Left ventricle myocardium inferior (tissue), 1 donor: ENCODE data around the gene CNIH2. TPM values are rescaled to one million over a fixed set of nuclear protein-coding genes. Genes with fewer than 3 reads are reported as not detected.

Experiments
- DNase-seq: peaks from one replicate; pipeline ENCODE4 v3.0.0-alpha.2; 2020
- H3K27ac ChIP-seq: fragments of 200-600 bp; replicated peaks from 2 replicates; pipeline ENCODE4 v1.8.0; 2021
- H3K27me3 ChIP-seq: fragments of 200-600 bp; 2 replicates; pipeline ENCODE4 v1.8.0; 2021; ENCODE audit warnings: low read depth
- H3K36me3 ChIP-seq: fragments of 200-600 bp; 2 replicates; pipeline ENCODE4 v1.8.0; 2021
- H3K4me1 ChIP-seq: fragments of 200-600 bp; 2 replicates; pipeline ENCODE4 v1.8.0; 2021
- H3K4me3 ChIP-seq: fragments of 200-600 bp; 2 replicates; pipeline ENCODE4 v1.8.0; 2021; ENCODE audit warnings: mild to moderate bottlenecking, moderate library complexity
- H3K9me3 ChIP-seq: fragments of 200-600 bp; replicated peaks from 2 replicates; pipeline ENCODE4 v1.8.0; 2021
- intact Hi-C: fragments of 100-400 bp; cut with micrococcal nuclease; formaldehyde crosslinking; loops from one replicate; pipeline ENCODE4 v1.11.0; 2022
- long read RNA-seq: library from polyadenylated mRNA; unstranded; transcript quantifications from one replicate; pipeline ENCODE4 v2.0.0, GENCODE V29; 2021
- total RNA-seq: library from RNA; stranded (reverse); fragmentation: NEBNext Ultra II Directional; extraction: Animal tissue kit (Norgen Biotek cat#: 25700); gene quantifications from one replicate; pipeline ENCODE4 v1.2.1, GENCODE V29; 2021
- TF ChIP-seq, protein P1 (sequence below): fragments of 200-600 bp; IDR thresholded peaks from 2 replicates; pipeline ENCODE4 v1.8.0; 2021; ENCODE audit warnings: antibody characterized with exemption, mild to moderate bottlenecking, borderline replicate concordance
- donor health status: DM: no; HTN: yes; CAD: no; lungs with severe emphysema.

The CNIH2 gene
- total RNA-seq, result not detected
- long read RNA-seq, result 0 reads

DNA sequence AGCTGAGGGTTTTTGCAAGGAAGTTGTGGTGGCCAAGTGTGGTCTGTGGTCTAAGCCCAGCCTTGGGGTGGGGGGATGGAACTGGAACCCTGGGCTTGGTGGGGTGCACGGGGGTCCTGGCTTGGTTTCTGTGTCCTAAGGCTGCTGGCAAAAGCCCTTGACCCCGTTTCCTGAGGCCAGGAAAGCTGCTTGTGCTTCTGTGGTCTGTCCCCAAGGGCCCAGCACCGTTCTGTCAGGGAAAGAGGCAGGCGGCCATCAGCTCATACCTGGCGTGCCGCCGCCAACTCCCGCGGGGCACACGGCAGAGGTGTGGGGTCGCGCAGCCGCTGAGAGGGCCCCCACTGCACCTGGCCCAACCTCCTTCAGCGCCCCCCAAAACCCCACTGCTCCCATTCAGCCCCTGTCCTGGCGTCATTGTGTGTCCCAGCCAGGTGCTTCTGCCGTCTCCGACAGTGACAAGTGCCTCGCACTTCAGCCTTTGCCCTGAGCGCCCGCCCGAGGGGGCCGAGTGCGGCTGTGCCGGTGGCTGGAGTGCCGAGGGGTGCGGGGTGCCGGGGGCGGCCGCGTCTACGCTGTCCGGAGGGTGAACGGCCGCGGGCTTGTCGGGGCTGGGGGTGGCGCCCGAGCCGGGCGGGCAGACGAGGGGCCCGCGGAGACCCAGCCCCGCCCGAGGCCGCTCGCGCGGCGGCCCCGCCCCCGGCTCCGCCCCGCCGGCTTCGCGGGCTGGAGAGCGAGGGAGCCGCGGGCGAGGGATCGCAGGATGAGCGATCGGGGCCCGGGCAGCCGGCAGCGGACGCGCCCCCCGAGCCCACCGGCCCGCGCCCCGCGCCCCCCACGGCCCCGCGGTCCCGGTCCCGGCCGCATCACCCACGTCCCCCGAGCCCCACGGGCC lies at the start of gene CNIH2:
Gene CNIH2 (plus strand): TSS at position 705 of the 892 bp plus-strand sequence. CDS start 282 bp downstream, outside the sequence.
- Histone ChIP-seq H3K36me3 (peaks cover 37% of the 10 kb centered on the region), H3K9me3 (no peaks in the 10 kb centered on the region), H3K4me3 (peak within 1 kb of the TSS; percentile 58), H3K4me1 (peaks cover 25% of the 10 kb centered on the region), H3K27ac (peak within 1 kb of the TSS; percentile 45), H3K27me3 (peaks cover 11% of the 10 kb centered on the region)
- TF ChIP-seq, protein P1, sequence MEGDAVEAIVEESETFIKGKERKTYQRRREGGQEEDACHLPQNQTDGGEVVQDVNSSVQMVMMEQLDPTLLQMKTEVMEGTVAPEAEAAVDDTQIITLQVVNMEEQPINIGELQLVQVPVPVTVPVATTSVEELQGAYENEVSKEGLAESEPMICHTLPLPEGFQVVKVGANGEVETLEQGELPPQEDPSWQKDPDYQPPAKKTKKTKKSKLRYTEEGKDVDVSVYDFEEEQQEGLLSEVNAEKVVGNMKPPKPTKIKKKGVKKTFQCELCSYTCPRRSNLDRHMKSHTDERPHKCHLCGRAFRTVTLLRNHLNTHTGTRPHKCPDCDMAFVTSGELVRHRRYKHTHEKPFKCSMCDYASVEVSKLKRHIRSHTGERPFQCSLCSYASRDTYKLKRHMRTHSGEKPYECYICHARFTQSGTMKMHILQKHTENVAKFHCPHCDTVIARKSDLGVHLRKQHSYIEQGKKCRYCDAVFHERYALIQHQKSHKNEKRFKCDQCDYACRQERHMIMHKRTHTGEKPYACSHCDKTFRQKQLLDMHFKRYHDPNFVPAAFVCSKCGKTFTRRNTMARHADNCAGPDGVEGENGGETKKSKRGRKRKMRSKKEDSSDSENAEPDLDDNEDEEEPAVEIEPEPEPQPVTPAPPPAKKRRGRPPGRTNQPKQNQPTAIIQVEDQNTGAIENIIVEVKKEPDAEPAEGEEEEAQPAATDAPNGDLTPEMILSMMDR, result no peak
- DNase-seq, result no peak
- intact Hi-C loops, result no loop called here

DNA sequence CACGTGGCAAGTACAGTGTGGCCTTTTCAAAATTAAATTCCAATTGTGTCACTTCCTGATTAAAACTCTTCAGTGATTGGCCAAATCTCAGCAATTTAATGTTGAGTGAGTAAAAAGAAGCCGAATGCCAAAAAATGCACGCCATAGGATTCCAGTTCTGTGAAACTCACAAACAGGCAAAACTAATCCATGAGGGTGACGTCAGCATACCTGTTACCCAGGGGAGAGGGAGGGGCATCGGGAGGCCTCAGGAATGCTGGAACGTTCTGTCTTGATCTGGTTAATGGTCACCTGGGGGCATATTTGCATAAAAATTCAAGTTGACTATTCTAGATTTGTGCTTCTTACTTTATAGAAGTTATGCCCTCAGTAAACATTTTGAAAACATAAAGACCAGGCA lies 49.5 kb upstream of the CNIH2 start:
- Histone ChIP-seq H3K27ac (no peak overlapping the region), H3K27me3 (no peaks in the 10 kb centered on the region), H3K4me1 (no peaks in the 10 kb centered on the region), H3K4me3 (no peak overlapping the region), H3K9me3 (no peaks in the 10 kb centered on the region), H3K36me3 (peaks cover 53% of the 10 kb centered on the region)
- TF ChIP-seq, protein P1, result no peak
- DNase-seq, result no peak
- intact Hi-C loops, result no loop called here

DNA sequence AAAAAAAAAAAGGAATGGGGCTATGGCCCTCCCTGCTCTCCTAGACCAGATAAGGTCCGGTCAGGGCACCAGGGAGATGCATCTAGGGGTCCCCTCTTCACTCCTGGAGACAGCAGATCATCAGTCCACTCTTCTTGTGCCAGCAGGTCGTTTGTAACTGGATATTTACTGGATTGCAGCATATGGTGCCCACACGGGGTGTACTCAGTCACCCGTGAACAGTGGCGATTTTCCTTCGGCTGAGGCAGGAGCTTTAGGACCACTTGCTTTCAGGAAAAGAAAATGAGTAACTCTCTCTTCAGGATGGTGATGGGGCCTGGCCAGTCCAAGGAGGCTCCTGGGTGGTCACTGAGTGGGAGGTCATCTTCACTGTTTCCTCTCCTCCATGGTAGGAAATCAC lies 47.8 kb upstream of the CNIH2 start:
- Histone ChIP-seq H3K9me3 (no peaks in the 10 kb centered on the region), H3K4me3 (no peak overlapping the region), H3K4me1 (no peaks in the 10 kb centered on the region), H3K27me3 (no peaks in the 10 kb centered on the region), H3K36me3 (peaks cover 58% of the 10 kb centered on the region), H3K27ac (no peak overlapping the region)
- DNase-seq, result no peak
- TF ChIP-seq, protein P1, result no peak
- intact Hi-C loops, result no loop called here

DNA sequence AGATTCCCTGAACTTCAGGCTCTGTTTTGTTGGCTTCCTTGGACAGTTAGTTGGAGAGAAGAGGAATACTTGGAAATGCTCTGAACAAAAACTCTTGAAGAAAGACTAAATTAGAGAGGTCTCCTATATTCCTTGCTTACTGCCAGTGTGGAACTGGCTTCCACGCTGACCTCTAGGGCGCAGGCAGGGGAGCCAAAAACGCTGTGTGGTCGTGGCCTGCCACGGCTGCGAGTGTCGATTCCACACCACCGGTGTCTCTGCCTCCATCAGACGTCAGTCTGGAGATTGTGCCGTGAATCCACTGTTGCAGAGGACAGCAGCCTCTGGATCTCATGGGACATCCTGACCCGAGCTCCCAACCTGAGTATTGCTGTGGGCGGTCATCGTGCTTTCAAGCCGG lies 47.0 kb upstream of the CNIH2 start:
- no peaks in the 10 kb centered on the region for H3K9me3 ChIP-seq
- TF ChIP-seq, protein P1, result no peak
- no peak overlapping the region for H3K27ac ChIP-seq
- no peaks in the 10 kb centered on the region for H3K4me1 ChIP-seq
- no peak for DNase-seq
- peaks cover 66% of the 10 kb centered on the region for H3K36me3 ChIP-seq
- intact Hi-C loops, result no loop called here
- no peaks in the 10 kb centered on the region for H3K27me3 ChIP-seq
- H3K4me3 ChIP-seq, result no peak overlapping the region

DNA sequence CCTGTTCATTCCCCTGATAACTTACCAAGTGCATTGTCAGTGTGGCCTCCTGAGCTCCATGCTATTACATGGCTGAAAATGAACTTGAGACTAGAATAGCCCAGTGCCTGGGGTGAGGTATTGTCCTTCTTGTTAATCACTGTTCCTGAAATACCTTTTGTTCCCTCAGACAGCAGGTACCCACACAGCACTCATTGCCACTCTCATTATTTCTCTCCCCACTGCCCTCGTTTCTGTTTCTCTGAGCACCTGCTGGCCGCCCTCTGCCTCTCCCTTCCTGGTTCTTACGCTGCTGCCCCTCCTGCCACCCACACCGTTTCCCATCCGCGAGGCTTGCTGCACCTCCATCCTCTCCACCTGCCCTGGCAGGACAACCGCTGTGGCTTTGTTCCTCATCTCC lies 46.4 kb upstream of the CNIH2 start:
- H3K4me1 ChIP-seq, result no peaks in the 10 kb centered on the region
- DNase-seq, result no peak
- no peaks in the 10 kb centered on the region for H3K9me3 ChIP-seq
- intact Hi-C loops, result no loop called here
- TF ChIP-seq, protein P1, result no peak
- H3K4me3 ChIP-seq, result no peak overlapping the region
- no peaks in the 10 kb centered on the region for H3K27me3 ChIP-seq
- no peak overlapping the region for H3K27ac ChIP-seq
- peaks cover 72% of the 10 kb centered on the region for H3K36me3 ChIP-seq
